Stimulated activated CD4-positive, alpha-beta T cell treated with anti-CD3 and anti-CD28 coated beads, Interleukin-12 subunit alpha, Interleukin-12 subunit beta, amount 100 ng/mL, for 48 hours (primary cell): Measurements from ENCODE around the gene RPS21.
"Not testable (repeated sequence)": the region's sequence is repeated elsewhere in the genome, so short reads cannot be mapped to it uniquely, and the experiment has no call there.

ENCODE experiments used
- DNase-seq, 3 donors: peaks; one replicate each; pipeline ENCODE4 v3.0.0-alpha.2; 2020; ENCODE audit warnings: low read depth in 2 of 3, low spot score in 1 of 3

Gene RPS21

GRCh38 chr20:62364911-62365736 lies 21.8 kb upstream of the RPS21 start:
- DNase-seq: no peak

- no peak for DNase-seq
Measured at GRCh38 chr20:62365814-62366369, 21.0 kb upstream of the RPS21 start.

- no peak for DNase-seq
Measured at GRCh38 chr20:62366370-62367135, 20.4 kb upstream of the RPS21 start.

DNA sequence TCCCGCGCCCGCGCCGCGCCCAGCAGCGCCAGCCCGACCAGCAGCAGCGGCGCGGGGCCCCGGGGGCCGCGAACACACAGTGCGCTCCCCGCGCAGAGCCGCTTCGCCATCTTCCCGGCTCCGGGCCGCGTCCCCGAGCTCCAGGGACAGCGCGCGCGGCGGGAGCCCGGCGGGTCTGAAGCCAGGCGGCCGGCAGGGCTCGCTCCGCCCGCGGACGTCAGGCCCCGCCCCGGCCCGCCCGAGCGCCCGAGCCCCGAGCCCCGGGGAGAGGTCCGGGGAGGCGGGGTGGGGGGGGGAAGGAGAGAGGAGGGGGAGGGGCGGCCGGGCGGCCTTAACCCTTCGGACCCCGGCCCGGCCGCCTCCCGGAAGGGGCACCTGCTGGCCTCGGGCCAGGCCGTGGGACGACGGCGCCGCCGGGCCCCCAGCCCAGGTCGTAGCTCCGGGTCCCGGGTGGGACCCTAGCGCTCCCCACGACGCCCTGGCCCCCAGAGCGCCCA lies 19.7 kb upstream of the RPS21 start, which contains the start of gene LAMA5:
Gene LAMA5 (minus strand): TSS at position 177 of the 497 bp plus-strand sequence. CDS start 67 bp downstream, at position 110.
- DNase-seq: no peak

- DNase-seq: no peak
Measured at GRCh38 chr20:62367633-62368391, 19.1 kb upstream of the RPS21 start.

- no peak for DNase-seq
Measured at GRCh38 chr20:62368392-62368975, 18.4 kb upstream of the RPS21 start.

- no peak for DNase-seq
Measured at GRCh38 chr20:62368976-62369814, 17.7 kb upstream of the RPS21 start.

DNA sequence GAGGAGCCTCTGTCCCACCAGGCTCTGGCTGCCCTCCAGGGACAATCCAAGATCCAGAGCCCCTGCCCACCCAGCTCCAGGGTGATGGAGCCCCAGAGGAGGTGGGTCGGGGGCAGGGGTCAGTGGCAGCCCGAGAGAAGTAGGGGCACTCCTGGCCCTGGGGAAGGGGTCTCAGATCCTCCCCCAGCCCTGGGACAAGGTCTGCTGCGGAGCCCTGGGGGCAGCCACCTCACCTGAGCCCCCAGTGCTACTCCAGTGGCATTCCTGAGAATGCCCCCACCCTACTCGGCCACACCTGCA lies 17.1 kb upstream of the RPS21 start:
- DNase-seq: no peak

DNA sequence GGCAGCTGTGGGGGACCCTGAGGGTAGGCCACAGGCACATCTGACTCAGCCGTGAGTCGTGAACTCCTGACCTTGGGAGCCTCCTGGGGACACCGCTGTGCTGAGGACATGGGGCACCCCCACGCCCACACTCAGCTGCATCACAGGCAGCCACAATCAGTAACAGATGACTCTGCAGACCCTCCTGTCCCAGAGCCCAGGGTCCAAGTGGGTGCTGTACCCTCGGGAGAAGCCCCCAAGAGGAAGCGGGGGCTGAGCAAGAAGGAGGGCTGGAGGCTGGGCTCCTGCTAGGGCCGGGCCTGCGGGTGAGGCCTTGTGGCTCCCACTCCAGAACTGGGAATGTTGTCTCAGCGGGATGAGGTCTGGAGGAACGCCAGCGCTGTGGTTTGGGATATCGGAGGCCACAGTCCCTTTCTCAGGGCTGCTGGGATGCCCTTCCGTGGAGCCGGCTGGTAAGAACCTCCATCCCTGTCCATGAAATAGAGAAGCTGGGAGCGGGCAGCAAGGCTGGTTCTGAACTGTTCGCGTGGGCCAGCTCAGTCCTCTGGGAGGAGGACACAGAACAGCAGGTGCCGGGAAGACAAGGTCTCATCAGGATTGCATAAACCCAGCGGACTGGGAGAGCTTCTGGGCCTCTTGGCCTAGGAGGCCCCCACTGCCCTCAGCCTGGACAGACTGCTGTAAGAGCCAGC lies 16.6 kb upstream of the RPS21 start:
- peak in 1 of 3 donors; percentile 32 for DNase-seq

- DNase-seq: no peak
Measured at GRCh38 chr20:62370807-62371587, 15.9 kb upstream of the RPS21 start.

GRCh38 chr20:62371588-62372041 lies 15.3 kb upstream of the RPS21 start:
- DNase-seq: no peak

- no peak for DNase-seq
Measured at GRCh38 chr20:62372042-62372993, 14.6 kb upstream of the RPS21 start.

DNA sequence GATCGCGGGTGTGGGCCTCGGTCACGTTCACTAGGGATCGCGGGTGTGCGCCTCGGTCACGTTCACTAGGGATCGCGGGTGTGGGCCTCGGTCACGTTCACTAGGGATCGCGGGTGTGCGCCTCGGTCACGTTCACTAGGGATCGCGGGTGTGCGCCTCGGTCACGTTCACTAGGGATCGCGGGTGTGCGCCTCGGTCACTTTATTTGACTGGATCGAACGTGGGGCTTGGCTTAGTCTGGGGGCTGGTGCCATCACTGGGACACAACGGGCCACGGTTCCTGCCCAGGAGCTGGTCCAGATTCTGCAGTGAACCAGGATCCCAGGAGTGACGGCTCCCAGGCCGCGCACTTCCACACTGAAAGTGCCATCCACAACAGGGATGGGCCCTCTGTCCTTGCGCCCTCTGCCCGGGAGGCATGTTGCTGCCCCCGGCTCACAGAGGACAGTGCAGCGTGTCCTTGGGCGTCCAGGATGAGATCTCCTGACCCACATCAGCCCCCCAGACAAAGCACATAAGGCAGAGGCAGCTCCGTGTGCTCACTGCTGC lies 13.2 kb upstream of the RPS21 start:
- not testable (repeated sequence) for DNase-seq

DNA sequence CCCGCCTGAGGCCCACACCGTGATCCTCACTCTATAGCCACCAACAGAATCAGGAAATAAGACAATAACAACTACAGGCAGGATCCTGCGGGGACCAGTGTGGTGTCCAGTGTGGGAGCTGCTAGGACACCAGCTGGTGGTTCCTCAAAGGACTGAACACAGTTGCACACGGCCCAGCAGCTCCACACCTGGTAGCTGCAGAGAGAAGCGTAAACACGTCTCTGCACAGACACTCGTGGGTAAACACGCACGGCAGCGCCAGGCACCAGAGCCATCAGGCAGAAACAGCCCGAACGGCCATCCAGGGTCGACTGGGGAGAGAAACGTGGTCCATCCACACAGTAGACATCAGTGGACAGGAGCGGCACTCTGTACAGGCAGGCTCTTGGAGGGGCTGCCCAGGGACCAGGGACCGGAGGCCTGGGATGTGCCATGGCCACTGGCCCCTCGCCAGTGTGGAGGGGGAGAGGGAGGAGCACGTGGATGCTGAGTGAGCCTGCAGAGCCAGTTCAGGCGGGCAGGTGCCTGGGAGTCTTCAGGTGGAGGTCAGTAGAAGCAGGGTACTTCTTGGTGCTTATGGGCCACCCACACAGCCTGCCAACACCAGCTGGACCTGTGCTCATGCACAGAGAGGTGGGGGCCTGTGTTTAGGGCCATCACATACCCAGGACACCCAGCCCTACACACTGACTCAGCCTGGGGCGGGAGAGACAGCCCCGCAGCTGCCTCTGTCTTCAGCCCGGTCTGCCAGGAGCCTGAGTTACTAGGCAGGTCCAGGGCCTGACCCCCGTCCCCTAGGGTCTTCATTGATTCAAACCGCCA lies 12.4 kb upstream of the RPS21 start:
- no peak for DNase-seq

GRCh38 chr20:62376112-62377063 lies 10.5 kb upstream of the RPS21 start:
- no peak for DNase-seq
